Endothelial cell of umbilical vein (primary cell): Measurements from ENCODE around the gene OSTC. TPM values are rescaled to one million over a fixed set of nuclear protein-coding genes. Genes with fewer than 3 reads are reported as not detected.
"Not testable (repeated sequence)": the region's sequence is repeated elsewhere in the genome, so short reads cannot be mapped to it uniquely, and the experiment has no call there.

ENCODE experiments used
- BruUV-seq: library from RNA; stranded (reverse); fragments of 400-500 nt; replicated peaks from 2 replicates; lab custom pipeline; 2021; lab: Mats Ljungman, UMichigan
- CTCF ChIA-PET: fragments of 300-600, 350-600 bp; sonication (Branson Sonifier 250); formaldehyde crosslinking; loops from one replicate; lab custom pipeline; 2021; ENCODE audit warnings: antibody characterized with exemption, inconsistent platforms; lab: Charles Lee
- POLR2A ChIA-PET: fragments of 300-600, 350-600 bp; sonication (Branson Sonifier 250); formaldehyde crosslinking; loops from one replicate; lab custom pipeline; 2021; ENCODE audit warnings: antibody characterized with exemption, inconsistent platforms; lab: Charles Lee
- DNase-seq: peaks from one replicate; pipeline ENCODE4 v3.0.0-alpha.2; 2011; ENCODE audit warnings: low read depth, low spot score
- FAIRE-seq: peaks from 2 replicates; lab custom pipeline; 2011; peaks lifted over from hg19 to GRCh38; lab: Jason Lieb, UNC
- H2AFZ ChIP-seq: 2 replicates; pipeline ENCODE4 v1.6.0; 2012; ENCODE audit warnings: low read depth, low read length, control low read depth, inconsistent platforms
- H3K27ac ChIP-seq: 2 replicates; pipeline ENCODE4 v1.5.1; 2011; ENCODE audit warnings: low read depth, mild to moderate bottlenecking, control low read depth, low read length, moderate library complexity; ENCODE audit not compliant: insufficient read depth
- H3K27me3 ChIP-seq, 2 experiments: 2 replicates each; pipeline versions ENCODE4 v1.6.0 to v1.6.1; 2011; ENCODE audit warnings: low read length in 2 of 2, mixed read lengths in 1 of 2; ENCODE audit not compliant: control insufficient read depth in 2 of 2, insufficient read depth in 2 of 2
- H3K36me3 ChIP-seq, 2 experiments: 2 replicates in 1 of 2; 3 replicates in 1 of 2; pipeline ENCODE4 v1.5.1; 2011; ENCODE audit warnings: low read length in 2 of 2, mild to moderate bottlenecking in 1 of 2, moderate library complexity in 1 of 2; ENCODE audit not compliant: control insufficient read depth in 2 of 2, insufficient read depth in 2 of 2; ENCODE audit errors: extremely low read depth in 1 of 2
- H3K4me1 ChIP-seq: 3 replicates; pipeline ENCODE4 v1.5.1; 2011; ENCODE audit warnings: mild to moderate bottlenecking, low read length; ENCODE audit not compliant: control insufficient read depth, insufficient read depth; ENCODE audit errors: extremely low read depth
- H3K4me2 ChIP-seq: 2 replicates; pipeline ENCODE4 v1.6.1; 2011; ENCODE audit warnings: low read length, control low read depth, mixed read lengths; ENCODE audit not compliant: insufficient read depth
- H3K4me3 ChIP-seq, 3 experiments: fragments of 200-600 bp in 1 of 3; sonication (generic), shearing (Covaris generic) in 1 of 3; replicated peaks in 1 of 3; 2 replicates each; pipeline ENCODE4 v1.5.1; 2011 to 2016; ENCODE audit warnings: control low read depth in 3 of 3, low read length in 3 of 3, mild to moderate bottlenecking in 2 of 3, inconsistent platforms in 1 of 3, low read depth in 1 of 3, moderate library complexity in 1 of 3; ENCODE audit not compliant: insufficient read depth in 1 of 3
- H3K79me2 ChIP-seq: 2 replicates; pipeline ENCODE4 v1.6.0; 2012; ENCODE audit warnings: low read length, inconsistent platforms; ENCODE audit not compliant: control insufficient read depth, insufficient read depth
- H3K9ac ChIP-seq: replicated peaks from 2 replicates; pipeline ENCODE3; 2011; ENCODE audit warnings: low read length, control low read depth; ENCODE audit not compliant: insufficient read depth; ENCODE audit errors: extremely low read depth
- H3K9me1 ChIP-seq: replicated peaks from 3 replicates; pipeline ENCODE4 v1.6.0; 2011; ENCODE audit warnings: mild to moderate bottlenecking, low read length; ENCODE audit not compliant: control insufficient read depth, insufficient read depth; ENCODE audit errors: extremely low read depth
- H3K9me3 ChIP-seq: replicated peaks from 2 replicates; pipeline ENCODE4 v1.5.1; 2012; ENCODE audit warnings: low read length, inconsistent platforms; ENCODE audit not compliant: control insufficient read depth, insufficient read depth
- H4K20me1 ChIP-seq: replicated peaks from 2 replicates; pipeline ENCODE3; 2011; ENCODE audit warnings: mild to moderate bottlenecking, low read length; ENCODE audit not compliant: control insufficient read depth, insufficient read depth; ENCODE audit errors: extremely low read depth
- CTCF ChIP-seq, 2 donors: IDR thresholded peaks; 1 replicate in 1 of 2; 2 replicates in 1 of 2; pipeline ENCODE4 v1.5.1; 2011; ENCODE audit warnings: low read length in 2 of 2, mild to moderate bottlenecking in 2 of 2, moderate library complexity in 2 of 2, control low read depth in 1 of 2, inconsistent platforms in 1 of 2, low read depth in 1 of 2; ENCODE audit not compliant: insufficient read depth in 1 of 2; ENCODE audit errors: extremely low read depth in 1 of 2
- EZH2 ChIP-seq: IDR thresholded peaks from 2 replicates; pipeline ENCODE4 v1.6.1; 2012; ENCODE audit warnings: borderline replicate concordance, low read depth, mild to moderate bottlenecking, moderate library complexity, low read length, inconsistent platforms; ENCODE audit not compliant: severe bottlenecking
- FOS ChIP-seq: IDR thresholded peaks from 2 replicates; pipeline ENCODE4 v1.6.1; 2011; ENCODE audit warnings: mild to moderate bottlenecking, low read length, moderate library complexity, borderline replicate concordance; ENCODE audit not compliant: insufficient read depth
- GATA2 ChIP-seq: IDR thresholded peaks from 2 replicates; pipeline ENCODE4 v1.7.0; 2011; ENCODE audit warnings: low read depth, mild to moderate bottlenecking, moderate library complexity, mixed read lengths, low read length; ENCODE audit not compliant: insufficient read length, insufficient read depth
- JUN ChIP-seq: IDR thresholded peaks from 2 replicates; pipeline ENCODE4 v1.6.1; 2011; ENCODE audit warnings: borderline replicate concordance, low read depth; ENCODE audit not compliant: insufficient read length, insufficient read depth
- MAX ChIP-seq: IDR thresholded peaks from 2 replicates; pipeline ENCODE4 v1.6.1; 2011; ENCODE audit not compliant: insufficient read depth, insufficient read length
- MYC ChIP-seq: IDR thresholded peaks from one replicate; pipeline ENCODE4 v1.6.1; 2011; ENCODE audit warnings: mild to moderate bottlenecking, low read depth, low read length
- POLR2A ChIP-seq: IDR thresholded peaks from 2 replicates; pipeline ENCODE4 v1.6.1; 2012; ENCODE audit warnings: low read depth, mild to moderate bottlenecking, control low read depth, low read length
- POLR2AphosphoS5 ChIP-seq: IDR thresholded peaks from 2 replicates; pipeline ENCODE4 v1.6.1; 2012; ENCODE audit warnings: low read depth, mild to moderate bottlenecking, control low read depth, low read length, moderate library complexity; ENCODE audit not compliant: insufficient read depth
- dilution Hi-C: fragments of 300-500 bp; cut with MboI; formaldehyde crosslinking; loops from one replicate; pipeline ENCODE4 v1.15.0; 2019; ENCODE audit warnings: low sequenced_read_pairs; ENCODE audit not compliant: extremely low pct_ligation_motif_present
- intact Hi-C: fragments of 100-400 bp; cut with micrococcal nuclease; formaldehyde crosslinking; loops from one replicate; pipeline ENCODE4 v1.10.0; 2022
- polyA plus RNA-seq, 4 experiments: library from polyadenylated mRNA; depleted of rRNA in 3 of 4; stranded (reverse) in 3 of 4; unstranded in 1 of 4; fragments of >200 nt; gene quantifications; 2 replicates each; pipeline versions ENCODE4 v1.2.1 to v1.2.3, GENCODE V29; 2011 to 2012; ENCODE audit warnings: missing spikeins in 1 of 4
- total RNA-seq: library from RNA; stranded (reverse); gene quantifications from 2 replicates; pipeline ENCODE4 v1.2.3, GENCODE V29; 2021

Gene OSTC
- total and polyA plus RNA-seq, 2 donors (not counting 3 experiments of a cell fraction or from before 2014, with no cell fraction given) = 196 to 310 TPM

GRCh38 chr4:108709722-108710121 is 59.3 kb downstream of the OSTC start:
- no TSS peak for BruUV-seq
- FAIRE-seq = no peak

GRCh38 chr4:108710578-108710977 is 60.2 kb downstream of the OSTC start:
- H3K27ac ChIP-seq, H2AFZ ChIP-seq, intact Hi-C loops, H3K36me3 ChIP-seq, FAIRE-seq, H3K9ac ChIP-seq, H3K27me3 ChIP-seq, H3K4me2 ChIP-seq, dilution Hi-C loops, POLR2A ChIA-PET, H3K4me1 ChIP-seq, H3K79me2 ChIP-seq, H3K9me1 ChIP-seq, DNase-seq, H3K4me3 ChIP-seq, H3K9me3 ChIP-seq, H4K20me1 ChIP-seq, BruUV-seq, CTCF ChIA-PET: not testable (repeated sequence)

More at GRCh38 chr4:108709722-108710121, 59.3 kb downstream of the OSTC start:
- Histone ChIP-seq H3K27me3 (peaks cover 0 to 2% of the 10 kb centered on the region in 2 experiments), H3K4me2 (no peak overlapping the region), H3K79me2 (no peaks in the 10 kb centered on the region), H3K9ac (no peak overlapping the region), H3K4me1 (no peaks in the 10 kb centered on the region), H3K9me1 (no peaks in the 10 kb centered on the region), H3K9me3 (no peaks in the 10 kb centered on the region), H3K4me3 (no peak overlapping the region), H3K36me3 (no peaks in the 10 kb centered on the region), H3K27ac (no peak overlapping the region), H4K20me1 (no peaks in the 10 kb centered on the region), H2AFZ (no peak overlapping the region)
- intact Hi-C loops (no loop called here), dilution Hi-C loops (no loop called here)
- TF ChIP-seq JUN = no peak
- TF ChIP-seq EZH2 = no peak
- TF ChIP-seq FOS = no peak
- no peak for TF ChIP-seq GATA2
- TF ChIP-seq MAX = no peak
- TF ChIP-seq MYC = no peak
- TF ChIP-seq POLR2AphosphoS5 = no peak
- no peak for TF ChIP-seq POLR2A
- TF ChIP-seq CTCF (IDR thresholded peaks at IDR 0.05; ENCODE audit: extremely low read depth in 1 of 2, insufficient read depth in 1 of 2, low read depth in 1 of 2, low read length in 2 of 2) = no peak
- no peak for DNase-seq
- ChIA-PET POLR2A (no interaction called here), CTCF (interaction anchor here (0.6 kb wide), 1 partner anchor 1340 kb away, joined by 3 read pairs; no protein-coding TSS in a partner anchor)
